Endodermal cell (in vitro differentiated cells): ENCODE measurements around the gene SLC5A12. TPM values are rescaled to one million over a fixed set of nuclear protein-coding genes. Genes with fewer than 3 reads are reported as not detected.

ENCODE experiments used
- DNase-seq: peaks from one replicate; pipeline ENCODE4 v3.0.0-alpha.2; 2017
- H3K27ac ChIP-seq: 2 replicates; pipeline ENCODE4 v1.5.1; 2013; ENCODE audit warnings: mild to moderate bottlenecking, low read depth, low read length, moderate library complexity
- H3K27me3 ChIP-seq: 2 replicates; pipeline ENCODE4 v1.6.1; 2013; ENCODE audit warnings: mild to moderate bottlenecking, low read length, moderate library complexity; ENCODE audit not compliant: insufficient read depth, control insufficient read depth, poor library complexity, severe bottlenecking
- H3K36me3 ChIP-seq: 2 replicates; pipeline ENCODE4 v1.7.0; 2013; ENCODE audit warnings: mild to moderate bottlenecking, low read length, moderate library complexity; ENCODE audit not compliant: control insufficient read depth, insufficient read depth
- H3K4me1 ChIP-seq: one replicate; pipeline ENCODE4 v1.7.0; 2013; ENCODE audit warnings: low read length; ENCODE audit not compliant: control insufficient read depth, insufficient read depth
- H3K4me3 ChIP-seq: 2 replicates; pipeline ENCODE4 v1.5.1; 2013; ENCODE audit warnings: mild to moderate bottlenecking, low read length, moderate library complexity
- H3K9ac ChIP-seq: 2 replicates; pipeline ENCODE4 v1.6.1; 2013; ENCODE audit warnings: mild to moderate bottlenecking, low read length, moderate library complexity; ENCODE audit not compliant: poor library complexity, severe bottlenecking; ENCODE audit errors: extremely low read depth
- H3K9me3 ChIP-seq: 2 replicates; pipeline ENCODE4 v1.6.1; 2013; ENCODE audit warnings: mild to moderate bottlenecking, low read length, moderate library complexity; ENCODE audit not compliant: control insufficient read depth
- H3K27ac Mint-ChIP-seq: 2 replicates; pipeline ENCODE4 v1.8.0; 2020; ENCODE audit warnings: mixed read lengths
- H3K27me3 Mint-ChIP-seq: 2 replicates; pipeline ENCODE4 v1.8.0; 2021; ENCODE audit warnings: mild to moderate bottlenecking, mixed read lengths; ENCODE audit not compliant: insufficient read depth
- H3K36me3 Mint-ChIP-seq: 2 replicates; pipeline ENCODE4 v1.8.0; 2020; ENCODE audit warnings: low read depth, mixed read lengths
- H3K4me1 Mint-ChIP-seq: 2 replicates; pipeline ENCODE4 v1.8.0; 2020; ENCODE audit warnings: mixed read lengths
- H3K4me3 Mint-ChIP-seq: 2 replicates; pipeline ENCODE4 v1.8.0; 2020; ENCODE audit warnings: mild to moderate bottlenecking, moderate library complexity, mixed read lengths
- H3K9me3 Mint-ChIP-seq: 2 replicates; pipeline ENCODE4 v1.8.0; 2020; ENCODE audit warnings: mild to moderate bottlenecking, mixed read lengths
- WGBS, 2 experiments: methylation state at CpG; one replicate each; pipeline versions ENCODE4 v1.1.5 to v1.1.7; 2013; ENCODE audit warnings: missing lambda C conversion rate in 2 of 2, mixed read lengths in 1 of 2; ENCODE audit not compliant: insufficient coverage in 1 of 2, insufficient read length in 1 of 2; 5-methylcytosine and 5-hydroxymethylcytosine counted together
- total RNA-seq, 2 donors: library from RNA; stranded (reverse); fragmentation: NEBNext Ultra II Directional in 1 of 2; extraction: Animal tissue kit (Norgen Biotek cat#: 25700) in 1 of 2; gene quantifications; 2 replicates in 1 of 2; 3 replicates in 1 of 2; pipeline ENCODE4 v1.2.1, GENCODE V29; 2021
- TF ChIP-seq, protein P1 (sequence below): fragments of 200-600 bp; sonication (generic); conservative IDR thresholded peaks from 2 replicates; pipeline ENCODE4 v1.5.0; 2021; ENCODE audit warnings: antibody characterized with exemption, mild to moderate bottlenecking

Gene SLC5A12
- total RNA-seq, 2 donors from 2014 or later, result 2.6 to 2.7 TPM

GRCh38 chr11:26698224-26698623 lies 23.6 kb downstream of the SLC5A12 start:
- TF ChIP-seq, protein P1, sequence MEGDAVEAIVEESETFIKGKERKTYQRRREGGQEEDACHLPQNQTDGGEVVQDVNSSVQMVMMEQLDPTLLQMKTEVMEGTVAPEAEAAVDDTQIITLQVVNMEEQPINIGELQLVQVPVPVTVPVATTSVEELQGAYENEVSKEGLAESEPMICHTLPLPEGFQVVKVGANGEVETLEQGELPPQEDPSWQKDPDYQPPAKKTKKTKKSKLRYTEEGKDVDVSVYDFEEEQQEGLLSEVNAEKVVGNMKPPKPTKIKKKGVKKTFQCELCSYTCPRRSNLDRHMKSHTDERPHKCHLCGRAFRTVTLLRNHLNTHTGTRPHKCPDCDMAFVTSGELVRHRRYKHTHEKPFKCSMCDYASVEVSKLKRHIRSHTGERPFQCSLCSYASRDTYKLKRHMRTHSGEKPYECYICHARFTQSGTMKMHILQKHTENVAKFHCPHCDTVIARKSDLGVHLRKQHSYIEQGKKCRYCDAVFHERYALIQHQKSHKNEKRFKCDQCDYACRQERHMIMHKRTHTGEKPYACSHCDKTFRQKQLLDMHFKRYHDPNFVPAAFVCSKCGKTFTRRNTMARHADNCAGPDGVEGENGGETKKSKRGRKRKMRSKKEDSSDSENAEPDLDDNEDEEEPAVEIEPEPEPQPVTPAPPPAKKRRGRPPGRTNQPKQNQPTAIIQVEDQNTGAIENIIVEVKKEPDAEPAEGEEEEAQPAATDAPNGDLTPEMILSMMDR, result no peak
- H3K4me1 Mint-ChIP-seq, result peaks cover 11% of the 10 kb centered on the region
- no peak overlapping the region for H3K27ac Mint-ChIP-seq
- Histone ChIP-seq H3K36me3 (no peaks in the 10 kb centered on the region), H3K27me3 (no peaks in the 10 kb centered on the region), H3K9me3 (no peaks in the 10 kb centered on the region), H3K9ac (no peak overlapping the region), H3K4me1 (peaks cover 11% of the 10 kb centered on the region), H3K27ac (no peak overlapping the region), H3K4me3 (no peak overlapping the region)
- WGBS, 2 experiments, result 94 to 100% methylated on average over 2 of the region's 2 CpGs
- no peaks in the 10 kb centered on the region for H3K27me3 Mint-ChIP-seq
- H3K9me3 Mint-ChIP-seq, result no peaks in the 10 kb centered on the region
- H3K36me3 Mint-ChIP-seq, result no peaks in the 10 kb centered on the region
- DNase-seq, result no peak
- no peak overlapping the region for H3K4me3 Mint-ChIP-seq

GRCh38 chr11:26696330-26696729 lies 25.5 kb downstream of the SLC5A12 start:
- no peak overlapping the region for H3K9ac ChIP-seq
- Mint-ChIP-seq H3K4me3 (no peak overlapping the region), H3K36me3 (no peaks in the 10 kb centered on the region), H3K27ac (no peak overlapping the region), H3K9me3 (no peaks in the 10 kb centered on the region), H3K27me3 (no peaks in the 10 kb centered on the region), H3K4me1 (peaks cover 9% of the 10 kb centered on the region)
- TF ChIP-seq, protein P1, result no peak
- H3K9me3 ChIP-seq, result no peaks in the 10 kb centered on the region
- no peak overlapping the region for H3K4me3 ChIP-seq
- H3K27ac ChIP-seq, result no peak overlapping the region
- no peak for DNase-seq
- no peaks in the 10 kb centered on the region for H3K36me3 ChIP-seq
- no peaks in the 10 kb centered on the region for H3K27me3 ChIP-seq
- peaks cover 2% of the 10 kb centered on the region for H3K4me1 ChIP-seq
- 85 to 88% methylated on average over 1 to 2 of the region's 3 CpGs for WGBS, 2 experiments

DNA sequence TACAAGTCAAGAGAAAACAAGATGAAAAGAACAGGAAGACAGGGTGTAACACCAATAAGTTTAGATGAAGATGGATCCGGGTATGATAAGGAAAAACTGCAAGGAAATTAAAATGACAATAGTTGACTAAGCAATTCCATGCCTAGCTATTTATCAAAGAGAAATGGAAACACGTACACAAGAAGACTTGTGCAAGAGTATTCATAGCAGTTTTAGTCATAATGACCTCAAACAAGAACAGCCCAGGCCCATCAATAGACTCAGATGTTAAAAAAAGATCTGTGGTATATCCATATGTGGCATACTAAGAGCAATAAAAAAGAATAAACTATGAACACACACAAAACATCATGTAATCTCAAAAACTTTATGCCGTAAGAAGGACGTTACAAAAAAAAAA lies 33.2 kb downstream of the SLC5A12 start:
- no peaks in the 10 kb centered on the region for H3K36me3 ChIP-seq
- no peak overlapping the region for H3K4me3 ChIP-seq
- Mint-ChIP-seq H3K9me3 (no peaks in the 10 kb centered on the region), H3K36me3 (no peaks in the 10 kb centered on the region), H3K27ac (no peak overlapping the region), H3K4me1 (no peaks in the 10 kb centered on the region), H3K4me3 (no peak overlapping the region), H3K27me3 (no peaks in the 10 kb centered on the region)
- H3K27me3 ChIP-seq, result no peaks in the 10 kb centered on the region
- no peak for DNase-seq
- no peak overlapping the region for H3K27ac ChIP-seq
- H3K9me3 ChIP-seq, result no peaks in the 10 kb centered on the region
- WGBS, 2 experiments, result 92 to 95% methylated on average over 4 of the region's 4 CpGs
- no peaks in the 10 kb centered on the region for H3K4me1 ChIP-seq
- no peak overlapping the region for H3K9ac ChIP-seq
- TF ChIP-seq, protein P1, result no peak
